ENCODE results near the gene LCN12.

GRCh38 chr9:136926749-136927148 is 25.3 kb upstream of the LCN12 start:
- TF ChIP-seq CTCF (conservative IDR thresholded peaks at IDR 0.05; ENCODE audit: low read depth, low read length) (no peak), EZH2 (IDR thresholded peaks at IDR 0.05; ENCODE audit: borderline replicate concordance, low read depth, low read length, poor library complexity, severe bottlenecking) (no peak)

Data from A673 (cell line).